ENCODE data around the gene PTPN1. TPM values are rescaled to one million over a fixed set of nuclear protein-coding genes. Genes with fewer than 3 reads are reported as not detected.
"Not testable (repeated sequence)": the region's sequence is repeated elsewhere in the genome, so short reads cannot be mapped to it uniquely, and the experiment has no call there.

The PTPN1 gene
- total and polyA plus RNA-seq, 10 donors, result 20.5 to 84.9 (median 68.6) TPM

DNA sequence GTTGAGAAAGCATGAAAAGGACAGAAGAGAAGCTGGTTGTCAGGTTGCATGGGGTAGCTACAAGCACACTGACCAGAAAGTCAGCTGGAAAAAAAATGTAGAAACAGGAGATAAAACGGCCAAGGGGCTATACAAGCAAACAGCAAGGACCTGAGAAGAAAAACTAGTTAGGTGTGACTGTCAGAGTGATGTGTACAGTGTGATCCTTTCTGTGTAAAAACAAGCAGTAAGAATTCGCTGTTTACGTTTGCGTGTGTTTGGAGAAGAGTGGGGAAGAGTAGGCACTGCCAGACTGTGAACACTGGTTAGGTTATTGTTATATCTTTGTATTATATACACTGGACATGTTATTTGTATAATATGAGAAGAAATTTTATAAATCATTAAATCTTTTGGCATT, 28.1 kb downstream of the PTPN1 start:
- no peak for DNase-seq
- Histone ChIP-seq H3K9me3 (peaks cover 0 to 13% (median 2%) of the 10 kb centered on the region in 8 donors), H3K27me3 (replicated peaks in 1 of 7) (no peaks in the 10 kb centered on the region), H3K4me1 (peaks cover 36 to 100% (median 85%) of the 10 kb centered on the region in 6 donors), H3K27ac (peak overlapping the region in 7 of 8 donors; percentile 33 to 88 (median 56)), H3K36me3 (peaks cover 0 to 20% (median 0%) of the 10 kb centered on the region in 6 donors), H3K4me3 (no peak overlapping the region)
- intact Hi-C loops (cut with DNase I; ENCODE audit: low total_unique reads), result no loop called here
- no peak for TF ChIP-seq POLR2AphosphoS5 (IDR thresholded peaks at IDR 0.05)
- no peak for TF ChIP-seq POLR2A (IDR thresholded peaks at IDR 0.05)
- TF ChIP-seq, protein P1, sequence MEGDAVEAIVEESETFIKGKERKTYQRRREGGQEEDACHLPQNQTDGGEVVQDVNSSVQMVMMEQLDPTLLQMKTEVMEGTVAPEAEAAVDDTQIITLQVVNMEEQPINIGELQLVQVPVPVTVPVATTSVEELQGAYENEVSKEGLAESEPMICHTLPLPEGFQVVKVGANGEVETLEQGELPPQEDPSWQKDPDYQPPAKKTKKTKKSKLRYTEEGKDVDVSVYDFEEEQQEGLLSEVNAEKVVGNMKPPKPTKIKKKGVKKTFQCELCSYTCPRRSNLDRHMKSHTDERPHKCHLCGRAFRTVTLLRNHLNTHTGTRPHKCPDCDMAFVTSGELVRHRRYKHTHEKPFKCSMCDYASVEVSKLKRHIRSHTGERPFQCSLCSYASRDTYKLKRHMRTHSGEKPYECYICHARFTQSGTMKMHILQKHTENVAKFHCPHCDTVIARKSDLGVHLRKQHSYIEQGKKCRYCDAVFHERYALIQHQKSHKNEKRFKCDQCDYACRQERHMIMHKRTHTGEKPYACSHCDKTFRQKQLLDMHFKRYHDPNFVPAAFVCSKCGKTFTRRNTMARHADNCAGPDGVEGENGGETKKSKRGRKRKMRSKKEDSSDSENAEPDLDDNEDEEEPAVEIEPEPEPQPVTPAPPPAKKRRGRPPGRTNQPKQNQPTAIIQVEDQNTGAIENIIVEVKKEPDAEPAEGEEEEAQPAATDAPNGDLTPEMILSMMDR (IDR thresholded peaks at IDR 0.05 in 8 of 11, conservative IDR thresholded peaks at IDR 0.05 in 3 of 11), result no peak
- WGBS, 5 donors, result 65 to 75% (median 68%) methylated on average over 4 of the region's 4 CpGs

DNA sequence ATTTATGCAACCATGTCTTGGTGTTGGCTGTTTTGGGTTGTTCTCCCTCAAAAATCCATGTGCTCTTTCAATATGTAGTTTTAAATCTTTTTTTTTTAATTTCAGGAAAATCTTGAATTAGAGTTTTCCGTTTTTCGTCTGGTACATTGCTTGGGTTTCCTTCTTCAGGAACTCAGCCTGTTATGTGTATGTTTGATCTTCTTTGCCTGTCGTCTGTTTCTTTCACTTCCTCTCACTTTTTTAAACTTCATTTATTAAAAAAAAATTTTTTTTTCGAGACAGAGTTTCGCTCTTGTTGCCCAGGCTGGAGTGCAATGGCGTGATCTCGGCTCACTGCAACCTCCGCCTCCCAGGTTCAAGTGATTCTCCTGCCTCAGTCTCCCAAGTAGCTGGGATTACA, 29.6 kb downstream of the PTPN1 start:
- H3K27me3 ChIP-seq (replicated peaks in 1 of 7); DNase-seq; H3K4me3 ChIP-seq; intact Hi-C loops (cut with DNase I; ENCODE audit: low total_unique reads): not testable (repeated sequence)
- peak overlapping the region in 5 of 8 donors; percentile 56 to 88 (median 81) for H3K27ac ChIP-seq
- WGBS, 5 donors, result 48 to 81% (median 74%) methylated on average over 8 of the region's 8 CpGs
- H3K4me1 ChIP-seq, result peaks cover 38 to 100% (median 85%) of the 10 kb centered on the region in 6 donors
- peaks cover 0 to 13% (median 2%) of the 10 kb centered on the region in 8 donors for H3K9me3 ChIP-seq
- peaks cover 0 to 19% (median 0%) of the 10 kb centered on the region in 6 donors for H3K36me3 ChIP-seq

GRCh38 chr20:50540620-50541605, 30.7 kb downstream of the PTPN1 start:
- TF ChIP-seq POLR2A (IDR thresholded peaks at IDR 0.05), result no peak
- TF ChIP-seq, protein P1 (IDR thresholded peaks at IDR 0.05 in 8 of 11, conservative IDR thresholded peaks at IDR 0.05 in 3 of 11), result no peak
- TF ChIP-seq POLR2AphosphoS5 (IDR thresholded peaks at IDR 0.05), result peak in 1 of 3 donors; percentile 49
- intact Hi-C loops (cut with DNase I; ENCODE audit: low total_unique reads), result no loop called here
- H3K27me3 ChIP-seq (replicated peaks in 1 of 7), result no peaks in the 10 kb centered on the region
- H3K4me1 ChIP-seq, result peaks cover 43 to 100% (median 86%) of the 10 kb centered on the region in 6 donors
- DNase-seq, result no peak
- peak overlapping the region; percentile 10 to 88 (median 78) for H3K27ac ChIP-seq
- peaks cover 0 to 13% (median 2%) of the 10 kb centered on the region in 8 donors for H3K9me3 ChIP-seq
- peaks cover 0 to 13% (median 0%) of the 10 kb centered on the region in 6 donors for H3K36me3 ChIP-seq
- 49 to 68% (median 56%) methylated on average over 14 of the region's 14 CpGs for WGBS, 5 donors
- peak overlapping the region in 1 of 8 donors; percentile 35 for H3K4me3 ChIP-seq

GRCh38 chr20:50541606-50542041, 31.4 kb downstream of the PTPN1 start:
- Histone ChIP-seq H3K9me3 (peaks cover 0 to 13% (median 2%) of the 10 kb centered on the region in 8 donors), H3K27ac (peak overlapping the region; percentile 10 to 88 (median 78)), H3K4me1 (peaks cover 47 to 100% (median 90%) of the 10 kb centered on the region in 6 donors), H3K4me3 (peak overlapping the region in 1 of 8 donors; percentile 35), H3K27me3 (replicated peaks in 1 of 7) (no peaks in the 10 kb centered on the region), H3K36me3 (peaks cover 0 to 13% (median 0%) of the 10 kb centered on the region in 6 donors)
- WGBS, 5 donors, result 10 to 31% (median 16%) methylated on average over 5 of the region's 5 CpGs
- TF ChIP-seq, protein P1 (IDR thresholded peaks at IDR 0.05 in 8 of 11, conservative IDR thresholded peaks at IDR 0.05 in 3 of 11), result no peak
- TF ChIP-seq POLR2AphosphoS5 (IDR thresholded peaks at IDR 0.05) (peak in 2 of 3 donors; percentile 25 to 77), POLR2A (IDR thresholded peaks at IDR 0.05) (no peak)
- intact Hi-C loops (cut with DNase I; ENCODE audit: low total_unique reads), result no loop called here
- DNase-seq, result peak; percentile 73
